NCI-H128 (cell line): ENCODE results near the gene IL15.

ENCODE experiments used
- DNase-seq: peaks from one replicate; lab custom pipeline; 2025; ENCODE audit not compliant: unreplicated experiment; lab: John Stamatoyannopoulos, UW

Gene IL15

DNA sequence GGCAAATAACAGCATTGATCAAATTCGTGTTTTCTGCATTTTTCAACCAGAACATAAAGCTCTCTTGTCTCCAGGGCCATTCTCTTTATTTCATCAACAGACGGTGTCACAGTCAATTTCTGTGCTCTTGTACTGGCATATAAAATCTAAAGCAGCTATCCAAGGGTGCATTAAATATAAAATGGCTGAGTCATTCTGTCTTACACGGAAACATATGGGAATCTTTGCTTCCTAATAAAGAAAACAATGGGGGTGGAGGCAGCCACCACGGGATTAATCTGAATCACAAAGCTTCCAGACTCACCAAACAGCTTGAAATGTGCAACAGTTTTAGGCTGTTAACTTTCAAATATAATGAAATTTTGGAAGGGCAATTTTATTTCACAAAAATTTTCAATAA lies 132.6 kb downstream of the IL15 start:
- no peak for DNase-seq

DNA sequence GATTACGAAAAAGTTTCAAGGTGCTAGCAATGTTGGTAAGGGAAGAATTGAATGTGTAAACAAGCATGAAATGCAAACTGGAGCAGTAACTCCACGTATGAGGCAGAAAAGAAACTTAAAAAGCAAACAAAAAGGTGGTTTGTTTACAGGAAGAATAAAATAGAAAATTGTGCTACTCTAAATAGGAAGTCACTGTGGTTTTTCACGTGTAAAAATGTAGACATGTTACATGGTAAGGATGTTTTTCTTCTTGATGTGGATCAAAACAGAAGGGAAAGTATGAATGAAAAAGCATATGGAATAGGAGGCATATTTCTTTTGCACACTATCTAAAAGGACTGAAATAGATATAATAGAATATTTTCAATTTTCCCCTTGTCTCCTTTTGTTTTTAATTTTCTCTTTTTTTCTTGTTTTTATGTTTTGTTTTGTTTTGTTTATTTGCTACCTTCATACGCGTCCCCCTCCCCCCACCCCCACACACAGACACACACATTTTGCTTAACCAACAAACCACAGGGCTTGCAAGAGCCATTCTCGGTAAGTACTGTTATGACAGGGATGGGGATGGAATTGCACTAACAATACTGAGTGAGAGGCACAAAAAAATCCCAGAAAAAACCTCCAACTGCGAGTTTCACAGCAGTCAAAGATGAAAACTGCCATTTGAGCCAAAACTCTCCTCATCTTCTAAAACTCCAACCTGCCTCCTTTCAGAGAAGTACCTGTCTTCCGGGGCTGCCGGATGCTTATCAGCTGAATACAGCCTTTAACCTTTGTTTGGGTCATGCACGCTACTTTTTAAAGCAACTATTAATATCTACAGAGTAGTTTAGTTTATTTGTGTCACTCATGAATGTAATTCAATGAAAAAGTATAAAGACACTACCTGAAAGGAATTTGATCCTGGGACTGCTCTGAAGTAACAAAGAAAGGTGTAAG lies 135.8 kb downstream of the IL15 start:
- DNase-seq = no peak

DNA sequence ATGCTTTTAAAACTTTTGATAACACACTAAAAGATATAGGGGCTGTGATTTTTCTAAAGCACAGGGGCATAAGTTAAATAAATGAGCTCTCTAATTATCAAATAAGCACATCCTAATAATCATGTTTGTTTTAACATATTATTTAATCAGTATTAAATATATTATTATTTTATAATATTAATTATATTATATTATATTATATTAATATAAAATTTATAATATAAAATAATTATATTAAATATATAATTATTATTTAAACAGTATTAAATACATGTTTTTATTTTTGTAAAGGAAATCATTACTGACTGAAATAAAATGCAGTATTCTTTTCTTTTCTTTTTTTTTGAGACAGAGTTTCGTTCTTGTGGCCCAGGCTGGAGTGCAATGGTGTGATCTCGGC lies 136.5 kb downstream of the IL15 start:
- DNase-seq = no peak

DNA sequence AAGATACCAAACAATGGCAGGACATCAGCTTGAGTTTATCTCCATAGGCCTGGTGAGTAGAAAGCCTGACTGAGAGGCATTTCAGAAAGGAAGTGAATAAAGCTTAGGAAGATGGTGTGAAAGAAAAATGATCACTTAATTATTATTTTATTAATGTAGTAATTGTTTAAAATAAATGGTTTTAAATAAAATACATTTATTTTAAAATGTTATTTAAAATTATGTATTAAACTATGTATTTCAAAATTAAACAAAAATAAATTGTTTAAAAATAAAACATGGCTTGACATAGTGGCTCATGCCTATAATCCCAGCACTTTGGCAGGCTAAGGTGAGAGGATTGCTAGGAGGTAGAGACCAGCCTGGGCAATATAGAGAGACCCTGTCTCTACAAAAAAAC lies 145.8 kb downstream of the IL15 start:
- no peak for DNase-seq
